GM18951 (cell line): Measurements from ENCODE around the gene PRKCD.

Experiments
- POLR2A ChIP-seq: IDR thresholded peaks from 4 replicates; pipeline ENCODE4 v1.6.1; 2011; ENCODE audit warnings: mild to moderate bottlenecking; ENCODE audit not compliant: insufficient read length, insufficient read depth; ENCODE audit errors: extremely low read depth
- in situ Hi-C: fragments of 300-500 bp; cut with MboI; formaldehyde crosslinking; loops from one replicate; pipeline ENCODE4 v1.12.0; 2022; ENCODE audit warnings: low sequenced_read_pairs, mixed read lengths, inconsistent platforms; ENCODE audit not compliant: unreplicated experiment

Gene PRKCD

GRCh38 chr3:53130179-53131061, 30.6 kb upstream of the PRKCD start, which contains the start of gene RFT1:
TSS of gene RFT1 (minus strand) at chr3:53130435. CDS start at chr3:53130400, 35 bp downstream.
- in situ Hi-C loops: loop anchor here (10.0 kb wide), 1 partner anchor 54 kb away; no protein-coding TSS in a partner anchor
- peak; percentile 92 for TF ChIP-seq POLR2A

- in situ Hi-C loops: loop anchor here (10.0 kb wide), 1 partner anchor 54 kb away; no protein-coding TSS in a partner anchor
- TF ChIP-seq POLR2A: no peak
Measured at GRCh38 chr3:53131096-53131495, 29.9 kb upstream of the PRKCD start.

GRCh38 chr3:53132347-53132746, 28.7 kb upstream of the PRKCD start:
- no peak for TF ChIP-seq POLR2A
- in situ Hi-C loops: loop anchor here (10.0 kb wide), 1 partner anchor 52 kb away; no protein-coding TSS in a partner anchor

- in situ Hi-C loops: loop anchor here (10.0 kb wide), 1 partner anchor 50 kb away; no protein-coding TSS in a partner anchor
Measured at GRCh38 chr3:53134631-53135232, 26.3 kb upstream of the PRKCD start.

GRCh38 chr3:53137221-53137620, 23.8 kb upstream of the PRKCD start:
- in situ Hi-C loops: loop anchor here (10.0 kb wide), 1 partner anchor 48 kb away; no protein-coding TSS in a partner anchor
- no peak for TF ChIP-seq POLR2A

More at GRCh38 chr3:53134631-53135232, 26.3 kb upstream of the PRKCD start:
- TF ChIP-seq POLR2A: no peak

- in situ Hi-C loops: loop anchor here (10.0 kb wide), 1 partner anchor 47 kb away; no protein-coding TSS in a partner anchor
- no peak for TF ChIP-seq POLR2A
Measured at GRCh38 chr3:53137835-53138446, 23.1 kb upstream of the PRKCD start.

GRCh38 chr3:53139906-53140846, 20.8 kb upstream of the PRKCD start:
- in situ Hi-C loops: loop anchor here (10.0 kb wide), 1 partner anchor 45 kb away; no protein-coding TSS in a partner anchor
- no peak for TF ChIP-seq POLR2A

- no peak for TF ChIP-seq POLR2A
- in situ Hi-C loops: no loop called here
Measured at GRCh38 chr3:53140847-53141845, 19.9 kb upstream of the PRKCD start.

GRCh38 chr3:53142986-53143385, 18.0 kb upstream of the PRKCD start:
- TF ChIP-seq POLR2A: no peak
- in situ Hi-C loops: no loop called here

- in situ Hi-C loops: no loop called here
- TF ChIP-seq POLR2A: no peak
Measured at GRCh38 chr3:53144446-53144845, 16.6 kb upstream of the PRKCD start.
